Astrocyte (in vitro differentiated cells and primary cell): ENCODE data around the gene SMTN. TPM values are rescaled to one million over a fixed set of nuclear protein-coding genes. Genes with fewer than 3 reads are reported as not detected.

Source experiments
- DNase-seq: peaks from one replicate; pipeline ENCODE4 v3.0.0-alpha.2; 2010; ENCODE audit warnings: low read depth
- FAIRE-seq: peaks from 2 replicates; lab custom pipeline; 2011; peaks lifted over from hg19 to GRCh38; lab: Jason Lieb, UNC
- H2AFZ ChIP-seq: 2 replicates; pipeline ENCODE4 v1.6.0; 2012; ENCODE audit warnings: low read depth, low read length, inconsistent platforms
- H3K27ac ChIP-seq: 2 replicates; pipeline ENCODE4 v1.5.1; 2011; ENCODE audit warnings: low read depth, low read length, inconsistent platforms
- H3K27me3 ChIP-seq: 2 replicates; pipeline ENCODE4 v1.6.0; 2011; ENCODE audit warnings: low read length, inconsistent platforms; ENCODE audit not compliant: insufficient read depth
- H3K36me3 ChIP-seq: 2 replicates; pipeline ENCODE4 v1.5.1; 2011; ENCODE audit warnings: low read length, inconsistent platforms; ENCODE audit not compliant: insufficient read depth
- H3K4me1 ChIP-seq: 2 replicates; pipeline ENCODE4 v1.5.1; 2011; ENCODE audit warnings: low read length, inconsistent platforms; ENCODE audit not compliant: insufficient read depth
- H3K4me2 ChIP-seq: 2 replicates; pipeline ENCODE4 v1.6.0; 2012; ENCODE audit warnings: low read length, inconsistent platforms
- H3K4me3 ChIP-seq: 2 replicates; pipeline ENCODE4 v1.5.1; 2011; ENCODE audit warnings: low read depth, mild to moderate bottlenecking, low read length, inconsistent platforms; ENCODE audit not compliant: insufficient read depth
- H3K79me2 ChIP-seq: 2 replicates; pipeline ENCODE4 v1.6.0; 2012; ENCODE audit warnings: mild to moderate bottlenecking, low read length, inconsistent platforms; ENCODE audit not compliant: insufficient read depth
- H3K9ac ChIP-seq: 2 replicates; pipeline ENCODE4 v1.6.0; 2012; ENCODE audit warnings: mild to moderate bottlenecking, low read length, inconsistent platforms
- H3K9me3 ChIP-seq: 2 replicates; pipeline ENCODE4 v1.5.1; 2012; ENCODE audit warnings: low read depth, mild to moderate bottlenecking, low read length, inconsistent platforms; ENCODE audit not compliant: insufficient read depth
- H4K20me1 ChIP-seq: 2 replicates; pipeline ENCODE4 v1.6.0; 2012; ENCODE audit warnings: low read length, inconsistent platforms; ENCODE audit not compliant: insufficient read depth
- H3K27ac Mint-ChIP-seq: one replicate; pipeline ENCODE4 v1.8.0; 2021; ENCODE audit warnings: mild to moderate bottlenecking, mixed read lengths; ENCODE audit not compliant: unreplicated experiment
- H3K27me3 Mint-ChIP-seq: one replicate; pipeline ENCODE4 v1.8.0; 2021; ENCODE audit warnings: low read depth, mixed read lengths; ENCODE audit not compliant: unreplicated experiment
- H3K36me3 Mint-ChIP-seq: one replicate; pipeline ENCODE4 v1.8.0; 2021; ENCODE audit warnings: low read depth, mixed read lengths; ENCODE audit not compliant: unreplicated experiment
- H3K4me1 Mint-ChIP-seq: one replicate; pipeline ENCODE4 v1.8.0; 2021; ENCODE audit warnings: low read depth, mixed read lengths; ENCODE audit not compliant: unreplicated experiment
- H3K4me3 Mint-ChIP-seq: one replicate; pipeline ENCODE4 v1.8.0; 2021; ENCODE audit warnings: mild to moderate bottlenecking, moderate library complexity, mixed read lengths; ENCODE audit not compliant: unreplicated experiment
- H3K9me3 Mint-ChIP-seq: one replicate; pipeline ENCODE4 v1.8.0; 2021; ENCODE audit warnings: mild to moderate bottlenecking, mixed read lengths; ENCODE audit not compliant: unreplicated experiment
- CTCF ChIP-seq: IDR thresholded peaks from 2 replicates; pipeline ENCODE4 v1.5.1; 2011; ENCODE audit warnings: low read depth, mild to moderate bottlenecking, inconsistent platforms, low read length, moderate library complexity; ENCODE audit not compliant: insufficient read depth
- EZH2 ChIP-seq: IDR thresholded peaks from 2 replicates; pipeline ENCODE4 v1.6.1; 2012; ENCODE audit warnings: mild to moderate bottlenecking, low read length, inconsistent platforms; ENCODE audit not compliant: insufficient read depth
- total RNA-seq: library from RNA; stranded (reverse); gene quantifications from 2 replicates; pipeline ENCODE4 v1.2.1, GENCODE V29; 2021

Gene SMTN
- total RNA-seq, 1 donor from 2014 or later, result 98.9 TPM

DNA sequence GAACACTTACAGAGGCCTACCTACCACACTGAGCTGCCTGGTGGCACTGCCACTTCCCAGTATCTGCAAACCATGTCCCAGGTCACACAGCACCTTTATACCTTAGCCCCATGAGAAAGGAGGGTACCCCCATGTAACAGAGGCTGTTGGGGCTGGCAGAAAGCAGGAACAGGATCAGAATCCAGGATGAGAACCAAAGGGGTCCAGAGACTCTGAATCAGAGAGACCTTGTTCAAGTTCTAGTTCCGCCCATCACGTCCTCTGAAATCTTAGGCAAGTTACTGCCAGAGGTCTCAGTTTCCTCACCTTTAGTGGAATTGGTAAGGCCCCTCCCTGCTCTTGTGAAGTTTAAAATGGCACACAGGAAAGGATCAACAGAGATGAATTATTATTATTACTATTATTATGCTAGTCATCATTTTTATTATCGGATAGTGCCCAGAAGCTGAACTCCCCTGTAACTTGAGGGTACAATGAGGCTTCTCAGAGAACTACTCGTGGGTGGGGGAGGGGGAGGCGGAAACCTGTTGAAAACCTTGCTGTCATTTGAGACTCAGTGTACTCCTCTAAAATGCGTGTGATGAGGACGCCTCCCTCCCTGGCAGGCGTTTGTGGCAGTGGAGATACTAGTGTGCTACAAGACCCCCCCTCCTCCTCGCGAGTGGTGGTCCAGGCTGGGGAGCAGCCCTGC lies 17.0 kb downstream of the SMTN start:
- Mint-ChIP-seq H3K9me3 (no peaks in the 10 kb centered on the region), H3K27ac (no peak overlapping the region), H3K4me1 (peaks cover 16% of the 10 kb centered on the region), H3K36me3 (peaks cover 28% of the 10 kb centered on the region), H3K4me3 (no peak overlapping the region), H3K27me3 (no peaks in the 10 kb centered on the region)
- Histone ChIP-seq H3K9ac (no peak overlapping the region), H4K20me1 (peaks cover 63% of the 10 kb centered on the region), H3K4me2 (no peak overlapping the region), H3K36me3 (peaks cover 41% of the 10 kb centered on the region), H3K79me2 (no peaks in the 10 kb centered on the region), H3K9me3 (no peaks in the 10 kb centered on the region), H3K4me3 (no peak overlapping the region), H3K27me3 (no peaks in the 10 kb centered on the region), H2AFZ (no peak overlapping the region), H3K4me1 (peaks cover 9% of the 10 kb centered on the region), H3K27ac (no peak overlapping the region)
- no peak for DNase-seq
- no peak for FAIRE-seq
- TF ChIP-seq EZH2 (no peak), CTCF (no peak)

- H3K27ac Mint-ChIP-seq, result no peak overlapping the region
- no peak overlapping the region for H3K4me3 Mint-ChIP-seq
- no peaks in the 10 kb centered on the region for H3K9me3 ChIP-seq
- peaks cover 45% of the 10 kb centered on the region for H3K36me3 ChIP-seq
- peaks cover 28% of the 10 kb centered on the region for H3K36me3 Mint-ChIP-seq
- H3K27me3 Mint-ChIP-seq, result no peaks in the 10 kb centered on the region
- H2AFZ ChIP-seq, result no peak overlapping the region
- H3K27ac ChIP-seq, result no peak overlapping the region
- no peak for TF ChIP-seq EZH2
- no peak for TF ChIP-seq CTCF
- peaks cover 9% of the 10 kb centered on the region for H3K4me1 ChIP-seq
- no peaks in the 10 kb centered on the region for H3K9me3 Mint-ChIP-seq
- H3K27me3 ChIP-seq, result no peaks in the 10 kb centered on the region
- no peak overlapping the region for H3K4me3 ChIP-seq
- no peak overlapping the region for H3K4me2 ChIP-seq
- peaks cover 3% of the 10 kb centered on the region for H3K79me2 ChIP-seq
- DNase-seq (no peak), FAIRE-seq (no peak)
- H3K4me1 Mint-ChIP-seq, result peaks cover 19% of the 10 kb centered on the region
- peaks cover 69% of the 10 kb centered on the region for H4K20me1 ChIP-seq
- H3K9ac ChIP-seq, result no peak overlapping the region
Observed at GRCh38 chr22:31098632-31099110, 17.6 kb downstream of the SMTN start.

DNA sequence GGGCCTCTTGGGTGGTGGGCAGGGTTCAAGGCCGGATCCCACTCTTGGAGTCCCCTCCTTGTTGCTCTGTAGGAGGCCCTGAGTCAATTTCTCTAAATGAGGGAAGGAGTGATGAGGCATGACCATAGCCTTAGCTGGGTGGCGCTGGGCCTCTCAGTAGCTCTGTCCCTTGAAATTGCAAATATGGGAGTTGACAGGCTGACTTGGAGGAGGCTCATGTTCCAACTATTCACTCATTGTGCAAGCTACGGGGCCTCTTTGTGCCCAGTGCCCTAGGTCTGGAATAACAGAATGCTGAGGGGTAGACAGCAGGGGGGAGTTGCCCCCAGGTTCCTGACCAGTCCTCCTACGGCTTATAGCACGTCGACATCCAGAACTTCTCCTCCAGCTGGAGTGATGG lies 18.3 kb downstream of the SMTN start:
- H3K4me1 Mint-ChIP-seq, result peaks cover 21% of the 10 kb centered on the region
- no peak overlapping the region for H3K4me3 Mint-ChIP-seq
- H3K27ac ChIP-seq, result no peak overlapping the region
- H3K79me2 ChIP-seq, result peaks cover 4% of the 10 kb centered on the region
- H3K27ac Mint-ChIP-seq, result no peak overlapping the region
- H3K4me1 ChIP-seq, result peaks cover 11% of the 10 kb centered on the region
- H3K36me3 ChIP-seq, result peaks cover 46% of the 10 kb centered on the region
- H3K27me3 ChIP-seq, result no peaks in the 10 kb centered on the region
- TF ChIP-seq EZH2 (no peak), CTCF (no peak)
- no peaks in the 10 kb centered on the region for H3K9me3 Mint-ChIP-seq
- H3K9ac ChIP-seq, result no peak overlapping the region
- H3K4me2 ChIP-seq, result no peak overlapping the region
- H3K4me3 ChIP-seq, result no peak overlapping the region
- no peak overlapping the region for H2AFZ ChIP-seq
- H3K27me3 Mint-ChIP-seq, result no peaks in the 10 kb centered on the region
- H3K9me3 ChIP-seq, result no peaks in the 10 kb centered on the region
- FAIRE-seq (no peak), DNase-seq (no peak)
- H3K36me3 Mint-ChIP-seq, result peaks cover 25% of the 10 kb centered on the region
- H4K20me1 ChIP-seq, result peaks cover 69% of the 10 kb centered on the region
